Upper lobe of right lung (tissue), 1 donor: ENCODE data around the gene BACH2. TPM values are rescaled to one million over a fixed set of nuclear protein-coding genes. Genes with fewer than 3 reads are reported as not detected.
A peak's percentile ranks its signal among the peaks of the same experiment; 100 is the strongest.

Source experiments
- ATAC-seq: fragments of 200-7000 bp; cut with Tn5 transposase; one replicate; pipeline ENCODE4 v1.9.1; 2020; ENCODE audit warnings: mild to moderate bottlenecking, moderate library complexity
- DNase-seq: peaks from one replicate; pipeline ENCODE4 v3.0.0-alpha.2; 2020
- H3K27ac ChIP-seq: fragments of 200-600 bp; one replicate; pipeline ENCODE4 v1.8.0; 2022
- H3K27me3 ChIP-seq: fragments of 200-600 bp; one replicate; pipeline ENCODE4 v1.8.0; 2022; ENCODE audit warnings: mild to moderate bottlenecking
- H3K36me3 ChIP-seq: fragments of 200-600 bp; one replicate; pipeline ENCODE4 v1.8.0; 2022
- H3K4me1 ChIP-seq: fragments of 200-600 bp; one replicate; pipeline ENCODE4 v1.8.0; 2022
- H3K4me3 ChIP-seq: fragments of 200-600 bp; one replicate; pipeline ENCODE4 v1.8.0; 2022; ENCODE audit warnings: mild to moderate bottlenecking
- H3K9me3 ChIP-seq: fragments of 200-600 bp; one replicate; pipeline ENCODE4 v1.8.0; 2022
- intact Hi-C: fragments of 100-400 bp; cut with DNase I; formaldehyde crosslinking; loops from one replicate; pipeline ENCODE4 v1.11.0; 2022
- total RNA-seq: library from RNA; stranded (reverse); fragmentation: NEBNext Ultra II Directional; extraction: Animal tissue kit (Norgen Biotek cat#: 25700); gene quantifications from one replicate; pipeline ENCODE4 v1.2.1, GENCODE V29; 2021
- TF ChIP-seq, protein P1 (sequence below): fragments of 200-600 bp; IDR thresholded peaks from one replicate; pipeline ENCODE4 v1.8.0; 2022; ENCODE audit warnings: antibody characterized with exemption
- donor health status: DM: no; HTN: yes; CAD: no; lungs with severe emphysema.

The BACH2 gene
- total RNA-seq, 1 donor from 2014 or later, result 4.9 TPM

- Histone ChIP-seq H3K9me3 (no peaks in the 10 kb centered on the region), H3K27me3 (no peaks in the 10 kb centered on the region), H3K27ac (peak overlapping the region; percentile 66), H3K4me3 (no peak overlapping the region), H3K4me1 (peaks cover 19% of the 10 kb centered on the region), H3K36me3 (no peaks in the 10 kb centered on the region)
- ATAC-seq (peak; percentile 81), DNase-seq (no peak)
- TF ChIP-seq, protein P1, sequence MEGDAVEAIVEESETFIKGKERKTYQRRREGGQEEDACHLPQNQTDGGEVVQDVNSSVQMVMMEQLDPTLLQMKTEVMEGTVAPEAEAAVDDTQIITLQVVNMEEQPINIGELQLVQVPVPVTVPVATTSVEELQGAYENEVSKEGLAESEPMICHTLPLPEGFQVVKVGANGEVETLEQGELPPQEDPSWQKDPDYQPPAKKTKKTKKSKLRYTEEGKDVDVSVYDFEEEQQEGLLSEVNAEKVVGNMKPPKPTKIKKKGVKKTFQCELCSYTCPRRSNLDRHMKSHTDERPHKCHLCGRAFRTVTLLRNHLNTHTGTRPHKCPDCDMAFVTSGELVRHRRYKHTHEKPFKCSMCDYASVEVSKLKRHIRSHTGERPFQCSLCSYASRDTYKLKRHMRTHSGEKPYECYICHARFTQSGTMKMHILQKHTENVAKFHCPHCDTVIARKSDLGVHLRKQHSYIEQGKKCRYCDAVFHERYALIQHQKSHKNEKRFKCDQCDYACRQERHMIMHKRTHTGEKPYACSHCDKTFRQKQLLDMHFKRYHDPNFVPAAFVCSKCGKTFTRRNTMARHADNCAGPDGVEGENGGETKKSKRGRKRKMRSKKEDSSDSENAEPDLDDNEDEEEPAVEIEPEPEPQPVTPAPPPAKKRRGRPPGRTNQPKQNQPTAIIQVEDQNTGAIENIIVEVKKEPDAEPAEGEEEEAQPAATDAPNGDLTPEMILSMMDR, result no peak
- intact Hi-C loops, result no loop called here
Measured at GRCh38 chr6:90177544-90178383, 118.9 kb downstream of the BACH2 start.

DNA sequence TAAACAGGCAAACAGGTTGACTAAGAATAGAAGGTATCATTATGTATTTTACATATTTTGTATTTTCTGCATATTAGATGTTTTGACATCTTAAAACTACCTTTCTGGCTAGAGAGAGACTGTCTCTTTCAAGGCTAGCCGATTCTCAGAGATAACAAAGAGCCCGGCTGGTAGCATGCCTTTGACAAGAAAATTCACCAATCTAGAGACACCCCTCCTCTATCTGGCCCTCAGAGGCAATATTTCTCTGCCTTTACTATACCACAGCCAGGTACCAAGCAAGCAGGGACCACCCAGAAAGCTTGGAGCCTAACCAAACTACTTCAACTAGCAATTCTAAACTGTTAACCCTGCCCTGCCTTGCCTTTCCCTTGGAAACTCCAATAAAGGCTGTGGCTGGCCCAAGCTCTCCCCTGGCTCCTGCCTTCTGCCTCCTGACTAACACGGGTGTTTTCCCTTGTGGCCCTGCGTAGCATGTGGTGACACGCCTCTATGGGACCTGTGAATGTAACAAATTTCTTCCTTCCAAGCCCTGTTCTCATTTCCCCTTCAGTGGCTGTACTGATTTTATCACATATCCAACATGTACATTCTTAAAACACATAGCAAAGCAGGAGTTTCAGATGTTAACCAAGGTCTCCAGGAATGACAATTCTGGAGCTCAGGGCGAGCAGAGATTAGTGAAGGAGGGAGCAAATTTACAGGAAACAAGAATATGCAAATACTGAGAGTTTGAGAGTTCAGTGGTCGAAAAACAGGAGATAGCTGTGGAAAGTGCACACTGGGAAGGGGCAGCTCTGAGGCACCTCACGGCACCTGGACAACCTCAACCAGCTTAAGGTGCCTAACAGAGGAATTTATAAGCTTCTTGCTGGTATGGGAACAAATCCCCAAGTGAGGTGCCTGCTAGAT is 120.8 kb downstream of the BACH2 start:
- H3K27me3 ChIP-seq, result no peaks in the 10 kb centered on the region
- no peaks in the 10 kb centered on the region for H3K9me3 ChIP-seq
- ATAC-seq, result peak; percentile 48
- H3K4me3 ChIP-seq, result no peak overlapping the region
- peaks cover 19% of the 10 kb centered on the region for H3K4me1 ChIP-seq
- TF ChIP-seq, protein P1, result no peak
- intact Hi-C loops, result no loop called here
- no peaks in the 10 kb centered on the region for H3K36me3 ChIP-seq
- no peak overlapping the region for H3K27ac ChIP-seq
- no peak for DNase-seq

- DNase-seq, result no peak
- ATAC-seq, result no peak
- Histone ChIP-seq H3K4me1 (peaks cover 12% of the 10 kb centered on the region), H3K9me3 (no peaks in the 10 kb centered on the region), H3K27me3 (no peaks in the 10 kb centered on the region), H3K36me3 (no peaks in the 10 kb centered on the region), H3K27ac (no peak overlapping the region), H3K4me3 (no peak overlapping the region)
- intact Hi-C loops, result no loop called here
- TF ChIP-seq, protein P1, result no peak
Measured at GRCh38 chr6:90173262-90173925, 123.2 kb downstream of the BACH2 start.

- DNase-seq, result no peak
- no peaks in the 10 kb centered on the region for H3K27me3 ChIP-seq
- H3K9me3 ChIP-seq, result no peaks in the 10 kb centered on the region
- no peak for ATAC-seq
- no peaks in the 10 kb centered on the region for H3K4me1 ChIP-seq
- TF ChIP-seq, protein P1, result no peak
- no peaks in the 10 kb centered on the region for H3K36me3 ChIP-seq
- intact Hi-C loops, result no loop called here
- no peak overlapping the region for H3K4me3 ChIP-seq
- H3K27ac ChIP-seq, result no peak overlapping the region
Measured at GRCh38 chr6:90170601-90171000, 126.0 kb downstream of the BACH2 start.

GRCh38 chr6:90169374-90169773 is 127.3 kb downstream of the BACH2 start:
- Histone ChIP-seq H3K36me3 (no peaks in the 10 kb centered on the region), H3K4me3 (no peak overlapping the region), H3K27ac (no peak overlapping the region), H3K9me3 (no peaks in the 10 kb centered on the region), H3K4me1 (no peaks in the 10 kb centered on the region), H3K27me3 (no peaks in the 10 kb centered on the region)
- TF ChIP-seq, protein P1, result no peak
- ATAC-seq (no peak), DNase-seq (no peak)
- intact Hi-C loops, result no loop called here
